ENCODE results near the gene C1GALT1. TPM values are rescaled to one million over a fixed set of nuclear protein-coding genes. Genes with fewer than 3 reads are reported as not detected.
"Not testable (repeated sequence)": the region's sequence is repeated elsewhere in the genome, so short reads cannot be mapped to it uniquely, and the experiment has no call there.

The C1GALT1 gene
- total RNA-seq, 1 donor from 2014 or later = 25.2 TPM

DNA sequence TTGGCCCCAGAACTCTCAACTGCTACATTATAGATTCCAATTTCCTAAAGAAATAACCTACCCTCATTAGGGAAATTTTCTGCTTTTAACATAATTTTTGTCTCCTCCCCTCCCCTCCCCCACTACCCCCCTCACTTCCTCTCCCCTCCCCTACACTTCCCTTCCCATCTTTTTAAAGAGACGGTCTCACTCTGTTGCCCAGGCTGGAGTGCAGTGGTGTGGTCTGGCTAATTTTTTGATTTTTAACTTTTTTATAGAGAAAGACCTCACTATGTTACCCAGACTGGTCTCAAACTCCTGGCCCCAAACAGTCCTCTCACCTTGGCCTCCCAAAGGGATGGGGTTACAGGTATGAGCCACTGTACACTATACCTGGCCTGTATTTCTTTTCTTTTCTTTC lies 30.5 kb upstream of the C1GALT1 start:
- no peaks in the 10 kb centered on the region for H3K27me3 Mint-ChIP-seq (ENCODE audit: low read depth)
- H3K4me3 Mint-ChIP-seq (ENCODE audit: unreplicated experiment) = no peak overlapping the region
- peaks cover 6% of the 10 kb centered on the region for H3K9me3 Mint-ChIP-seq (ENCODE audit: low read depth)
- H3K27ac Mint-ChIP-seq (ENCODE audit: unreplicated experiment) = no peak overlapping the region
- H3K4me1 Mint-ChIP-seq (ENCODE audit: low read depth) = peaks cover 5% of the 10 kb centered on the region
- H3K36me3 Mint-ChIP-seq (ENCODE audit: low read depth) = no peaks in the 10 kb centered on the region
- TF ChIP-seq, protein P1, sequence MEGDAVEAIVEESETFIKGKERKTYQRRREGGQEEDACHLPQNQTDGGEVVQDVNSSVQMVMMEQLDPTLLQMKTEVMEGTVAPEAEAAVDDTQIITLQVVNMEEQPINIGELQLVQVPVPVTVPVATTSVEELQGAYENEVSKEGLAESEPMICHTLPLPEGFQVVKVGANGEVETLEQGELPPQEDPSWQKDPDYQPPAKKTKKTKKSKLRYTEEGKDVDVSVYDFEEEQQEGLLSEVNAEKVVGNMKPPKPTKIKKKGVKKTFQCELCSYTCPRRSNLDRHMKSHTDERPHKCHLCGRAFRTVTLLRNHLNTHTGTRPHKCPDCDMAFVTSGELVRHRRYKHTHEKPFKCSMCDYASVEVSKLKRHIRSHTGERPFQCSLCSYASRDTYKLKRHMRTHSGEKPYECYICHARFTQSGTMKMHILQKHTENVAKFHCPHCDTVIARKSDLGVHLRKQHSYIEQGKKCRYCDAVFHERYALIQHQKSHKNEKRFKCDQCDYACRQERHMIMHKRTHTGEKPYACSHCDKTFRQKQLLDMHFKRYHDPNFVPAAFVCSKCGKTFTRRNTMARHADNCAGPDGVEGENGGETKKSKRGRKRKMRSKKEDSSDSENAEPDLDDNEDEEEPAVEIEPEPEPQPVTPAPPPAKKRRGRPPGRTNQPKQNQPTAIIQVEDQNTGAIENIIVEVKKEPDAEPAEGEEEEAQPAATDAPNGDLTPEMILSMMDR (IDR thresholded peaks at IDR 0.05) = no peak
- DNase-seq (ENCODE audit: low spot score) = no peak

DNA sequence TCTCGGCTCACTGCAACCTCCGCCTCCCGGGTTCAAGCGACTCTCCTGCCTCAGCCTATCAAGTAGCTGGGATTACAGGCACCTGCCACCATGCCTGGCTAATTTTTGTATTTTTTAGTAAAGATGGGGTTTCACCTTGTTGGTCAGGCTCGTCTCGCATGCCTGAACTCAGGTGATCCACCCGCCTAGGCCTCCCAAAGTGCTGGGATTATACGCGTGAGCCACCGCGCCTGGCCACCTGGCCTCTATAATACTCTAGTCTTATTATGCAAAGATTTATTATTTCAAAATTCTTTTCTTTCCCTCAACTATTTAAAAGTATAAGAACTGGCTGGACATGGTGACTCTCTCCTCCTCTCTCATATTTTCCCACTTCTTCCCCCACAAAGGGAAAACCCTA lies 30.0 kb upstream of the C1GALT1 start:
- Mint-ChIP-seq H3K27me3 (ENCODE audit: low read depth) (no peaks in the 10 kb centered on the region), H3K36me3 (ENCODE audit: low read depth) (no peaks in the 10 kb centered on the region)

DNA sequence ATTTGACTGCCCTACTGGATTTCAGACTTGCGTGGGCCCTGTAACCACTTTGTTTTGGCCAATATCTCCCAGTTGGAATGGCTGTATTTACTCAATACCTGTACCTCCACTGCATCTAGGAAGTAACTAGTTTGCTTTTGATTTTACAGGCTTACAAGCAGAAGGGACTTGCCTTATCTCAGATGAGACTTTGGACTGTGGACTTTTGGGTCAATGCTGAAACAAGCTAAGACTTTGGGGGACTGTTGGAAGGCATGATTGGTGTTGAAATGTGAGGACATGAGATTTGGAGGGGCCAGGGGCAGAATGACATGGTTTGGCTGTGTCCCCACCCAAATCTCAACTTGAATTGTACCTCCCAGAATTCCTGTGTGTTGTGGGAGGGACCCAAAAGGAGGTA lies 28.0 kb upstream of the C1GALT1 start:
- DNase-seq (ENCODE audit: low spot score); H3K27me3 Mint-ChIP-seq (ENCODE audit: low read depth); H3K9me3 Mint-ChIP-seq (ENCODE audit: low read depth); H3K4me3 Mint-ChIP-seq (ENCODE audit: unreplicated experiment); H3K27ac Mint-ChIP-seq (ENCODE audit: unreplicated experiment); H3K36me3 Mint-ChIP-seq (ENCODE audit: low read depth): not testable (repeated sequence)
- peaks cover 27% of the 10 kb centered on the region for H3K4me1 Mint-ChIP-seq (ENCODE audit: low read depth)

More for the DNA sequence above, 30.0 kb upstream of the C1GALT1 start:
- H3K9me3 Mint-ChIP-seq (ENCODE audit: low read depth) = peaks cover 6% of the 10 kb centered on the region
- H3K27ac Mint-ChIP-seq (ENCODE audit: unreplicated experiment) = no peak overlapping the region
- no peak overlapping the region for H3K4me3 Mint-ChIP-seq (ENCODE audit: unreplicated experiment)
- H3K4me1 Mint-ChIP-seq (ENCODE audit: low read depth) = peaks cover 9% of the 10 kb centered on the region
- TF ChIP-seq, protein P1 (IDR thresholded peaks at IDR 0.05) = no peak
- DNase-seq (ENCODE audit: low spot score) = no peak

DNA sequence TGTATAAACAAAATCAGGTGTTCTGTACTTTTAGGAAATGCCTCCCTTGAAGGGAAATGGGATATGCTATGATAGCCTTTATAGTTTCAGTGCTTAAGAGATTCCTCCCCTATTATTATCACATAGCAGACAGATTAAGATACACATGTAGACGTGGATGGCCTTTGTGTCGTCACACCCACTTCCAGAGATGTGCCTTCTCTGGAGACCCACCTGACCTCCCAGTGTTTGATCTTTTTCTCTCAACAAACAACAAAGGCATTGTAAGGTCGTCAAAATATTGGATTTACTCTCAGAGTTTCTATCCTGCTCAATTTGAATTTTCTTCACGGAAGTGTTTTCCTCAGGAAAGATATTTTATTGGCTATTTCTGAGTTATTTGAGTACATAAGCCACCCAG lies 25.7 kb upstream of the C1GALT1 start:
- Mint-ChIP-seq H3K27me3 (ENCODE audit: low read depth) (no peaks in the 10 kb centered on the region), H3K4me1 (ENCODE audit: low read depth) (peaks cover 27% of the 10 kb centered on the region), H3K27ac (ENCODE audit: unreplicated experiment) (peak overlapping the region; percentile 52), H3K9me3 (ENCODE audit: low read depth) (peaks cover 6% of the 10 kb centered on the region), H3K36me3 (ENCODE audit: low read depth) (no peaks in the 10 kb centered on the region), H3K4me3 (ENCODE audit: unreplicated experiment) (no peak overlapping the region)
- DNase-seq (ENCODE audit: low spot score) = no peak
- TF ChIP-seq, protein P1 (IDR thresholded peaks at IDR 0.05) = no peak

DNA sequence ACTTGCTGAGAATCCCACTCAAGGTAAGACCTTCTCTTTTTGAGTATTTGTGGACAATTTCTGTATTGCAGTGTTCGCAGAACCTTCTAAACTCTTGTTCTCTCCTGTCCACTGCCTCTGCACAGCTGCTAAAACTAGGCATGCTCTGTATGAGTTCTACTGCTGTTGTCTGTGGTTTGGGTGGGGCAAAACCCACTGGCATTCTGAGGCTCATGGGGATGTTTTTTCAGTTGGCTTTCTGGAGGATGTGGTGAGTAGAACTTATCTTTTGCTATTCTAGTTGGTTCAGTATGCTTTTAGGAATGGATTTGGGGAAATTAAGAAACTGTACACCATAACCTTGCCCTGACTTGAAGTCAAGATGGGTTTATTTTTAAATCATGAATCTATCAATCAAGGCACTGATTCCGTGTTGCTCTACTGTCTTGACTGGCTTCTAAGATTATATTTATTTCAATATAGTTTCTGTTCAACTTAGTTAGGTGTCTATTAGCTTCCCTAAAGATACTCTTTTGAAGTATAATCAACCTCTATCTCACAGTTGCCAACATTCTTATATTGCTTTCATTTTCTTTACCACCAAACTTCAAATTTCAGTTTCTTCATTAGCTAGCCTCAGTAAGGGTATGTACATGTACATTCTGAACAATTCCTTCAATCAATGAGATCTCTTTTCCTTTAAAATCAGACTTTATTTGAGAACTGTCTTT lies 25.0 kb upstream of the C1GALT1 start:
- Mint-ChIP-seq H3K36me3 (ENCODE audit: low read depth) (no peaks in the 10 kb centered on the region), H3K4me1 (ENCODE audit: low read depth) (peaks cover 27% of the 10 kb centered on the region), H3K9me3 (ENCODE audit: low read depth) (peaks cover 6% of the 10 kb centered on the region), H3K27me3 (ENCODE audit: low read depth) (no peaks in the 10 kb centered on the region), H3K4me3 (ENCODE audit: unreplicated experiment) (peak overlapping the region; percentile 52), H3K27ac (ENCODE audit: unreplicated experiment) (peak overlapping the region; percentile 85)
- TF ChIP-seq, protein P1 (IDR thresholded peaks at IDR 0.05) = no peak
- DNase-seq (ENCODE audit: low spot score) = no peak

DNA sequence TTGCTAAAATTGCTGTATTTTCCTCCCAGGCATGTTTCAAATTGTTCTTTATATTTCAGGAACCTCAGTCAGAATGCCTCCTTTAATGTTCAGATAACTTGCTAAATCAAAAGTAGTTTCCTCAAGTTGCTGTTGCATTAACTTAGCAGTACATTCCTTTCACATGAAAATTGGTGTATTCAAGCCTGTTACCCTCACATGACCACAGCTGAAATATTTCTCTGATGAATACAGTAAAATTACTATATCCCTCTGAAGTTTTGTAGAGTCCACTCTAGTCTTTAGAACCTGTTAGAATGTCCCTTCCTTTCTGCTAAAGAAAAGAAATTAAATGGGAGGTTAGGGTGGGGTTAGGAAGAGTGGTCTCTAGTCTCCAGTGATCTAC lies 24.5 kb upstream of the C1GALT1 start:
- H3K4me3 Mint-ChIP-seq (ENCODE audit: unreplicated experiment) = peak overlapping the region; percentile 52
- DNase-seq (ENCODE audit: low spot score) = no peak
- TF ChIP-seq, protein P1 (IDR thresholded peaks at IDR 0.05) = no peak
- H3K27ac Mint-ChIP-seq (ENCODE audit: unreplicated experiment) = peak overlapping the region; percentile 85
- H3K27me3 Mint-ChIP-seq (ENCODE audit: low read depth) = no peaks in the 10 kb centered on the region
- no peaks in the 10 kb centered on the region for H3K36me3 Mint-ChIP-seq (ENCODE audit: low read depth)
- H3K9me3 Mint-ChIP-seq (ENCODE audit: low read depth) = peaks cover 6% of the 10 kb centered on the region
- peaks cover 27% of the 10 kb centered on the region for H3K4me1 Mint-ChIP-seq (ENCODE audit: low read depth)
